GM18858 (cell line): ENCODE results near the gene ZFAND6.
"Not testable (repeated sequence)": the region's sequence is repeated elsewhere in the genome, so short reads cannot be mapped to it uniquely, and the experiment has no call there.

Source experiments
- ATAC-seq: cut with Tn5 transposase; IDR thresholded peaks from one replicate; pipeline ENCODE4 v1.9.1; 2021; ENCODE audit not compliant: unreplicated experiment

The ZFAND6 gene

DNA sequence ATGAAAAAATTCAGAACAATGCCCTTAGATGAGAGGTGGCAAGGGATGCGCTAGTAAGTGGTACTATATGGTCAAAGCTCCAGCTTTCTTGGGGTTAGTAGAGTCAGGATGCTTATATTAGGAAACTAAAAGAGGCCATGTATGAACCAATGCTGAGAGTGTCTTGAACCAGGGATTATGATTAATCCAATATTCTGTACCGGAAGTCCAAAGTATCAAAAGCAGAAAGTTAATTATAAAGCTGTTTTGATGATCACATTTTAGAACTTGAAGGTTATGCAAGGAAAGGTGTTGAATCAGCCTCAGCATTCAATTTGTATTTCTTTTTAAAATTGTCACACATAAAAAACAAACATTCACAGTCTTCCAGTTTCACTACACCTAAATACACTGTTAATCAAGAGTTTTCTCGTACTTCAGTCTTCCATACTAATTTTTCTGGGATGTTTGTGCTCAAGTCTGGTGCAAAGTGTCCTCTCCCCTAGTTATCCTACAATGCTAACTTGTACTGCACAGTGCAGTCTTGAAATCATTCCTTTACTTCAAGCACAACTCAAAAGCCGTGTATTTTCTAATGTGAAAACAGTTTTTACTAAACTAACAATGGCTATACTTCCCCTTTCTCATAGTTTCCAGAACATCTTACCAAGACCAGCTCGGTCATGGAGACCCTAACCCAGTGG is 82.6 kb downstream of the ZFAND6 start:
- no peak for ATAC-seq

GRCh38 chr15:80142646-80143045 is 83.2 kb downstream of the ZFAND6 start:
- ATAC-seq = no peak

DNA sequence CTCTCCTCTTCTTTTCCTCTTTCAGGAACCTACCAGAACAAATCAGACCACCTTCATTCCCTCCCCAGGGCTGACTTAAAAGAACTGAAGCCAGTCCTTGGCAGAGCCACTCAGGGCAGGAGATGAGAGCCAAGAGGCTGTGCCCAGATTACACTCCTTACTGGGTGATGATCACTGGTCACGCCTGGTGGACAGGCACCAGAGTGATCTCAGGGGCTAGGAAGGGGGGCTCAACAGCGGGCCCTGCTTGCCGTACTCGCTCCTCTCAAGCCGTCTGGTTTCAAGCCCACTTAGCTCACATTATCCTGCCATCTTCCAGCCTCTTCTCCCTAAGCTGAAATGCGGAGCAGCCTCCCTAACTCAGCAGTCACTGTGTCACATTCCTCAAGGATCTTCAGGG is 91.7 kb downstream of the ZFAND6 start:
- ATAC-seq = no peak

DNA sequence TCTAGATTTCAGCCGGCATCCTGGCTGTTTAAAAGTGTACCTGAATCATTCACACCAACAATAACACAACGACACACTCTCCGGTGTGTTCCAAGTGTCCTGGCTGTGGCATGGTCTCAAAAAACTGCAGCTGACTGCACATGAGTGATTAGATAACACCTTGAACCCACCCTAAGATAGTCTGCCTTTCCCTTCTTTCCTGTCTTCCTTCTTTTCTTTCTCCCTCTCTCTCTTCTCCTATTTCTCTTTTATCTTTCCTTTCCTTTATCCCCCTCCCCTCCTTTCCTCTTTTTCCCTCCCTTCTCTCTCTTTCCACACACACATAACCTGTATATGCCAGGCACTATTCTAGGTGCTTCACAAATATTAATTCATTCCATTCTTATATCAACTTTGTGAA is 92.1 kb downstream of the ZFAND6 start:
- no peak for ATAC-seq

DNA sequence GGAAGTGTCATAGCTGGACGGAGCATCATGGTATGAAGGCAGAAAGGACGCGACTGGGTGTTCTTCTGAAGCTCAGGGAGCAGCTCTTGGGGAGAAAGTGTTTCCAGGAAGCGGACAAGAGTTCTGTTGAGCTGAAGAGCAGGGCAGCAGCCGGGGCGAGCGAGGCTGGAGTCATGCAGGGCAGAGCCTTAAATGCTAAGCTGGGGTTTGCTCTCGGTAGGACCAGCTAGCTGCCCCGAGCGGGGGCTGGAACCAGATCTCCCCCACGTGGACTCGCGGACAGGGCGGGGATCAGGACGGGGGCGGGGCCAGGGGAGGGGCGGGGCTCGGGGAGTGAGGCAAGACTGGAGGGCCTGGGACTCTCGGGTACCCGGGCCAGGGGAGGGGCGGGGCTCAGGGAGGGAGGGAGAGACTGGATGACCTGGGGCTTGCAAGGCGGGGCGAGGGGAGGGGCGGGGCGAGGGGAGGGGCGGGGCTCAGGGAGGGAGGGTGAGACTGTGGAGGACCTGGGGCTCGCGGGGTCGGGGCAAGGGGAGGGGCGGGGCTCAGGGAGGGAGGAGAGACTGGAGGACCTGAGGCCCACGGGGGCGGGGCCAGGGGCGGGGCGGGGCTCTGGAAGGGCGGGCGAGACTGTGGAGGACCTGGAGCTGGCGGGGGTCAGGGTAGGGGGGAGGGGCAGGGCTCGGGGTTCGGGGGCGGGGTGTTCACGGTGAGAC is 92.9 kb downstream of the ZFAND6 start:
- ATAC-seq = no peak

- ATAC-seq = no peak
These were observed 93.7 kb downstream of the ZFAND6 start, which contains the start of gene FAH for GRCh38 chr15:80152896-80153876. FAH (plus strand) TSS chr15:80152999; CDS start chr15:80153055, 56 bp downstream.

- ATAC-seq = no peak
These were observed 94.4 kb downstream of the ZFAND6 start for GRCh38 chr15:80153900-80154299.

- no peak for ATAC-seq
These were observed 94.9 kb downstream of the ZFAND6 start for GRCh38 chr15:80154336-80154735.

DNA sequence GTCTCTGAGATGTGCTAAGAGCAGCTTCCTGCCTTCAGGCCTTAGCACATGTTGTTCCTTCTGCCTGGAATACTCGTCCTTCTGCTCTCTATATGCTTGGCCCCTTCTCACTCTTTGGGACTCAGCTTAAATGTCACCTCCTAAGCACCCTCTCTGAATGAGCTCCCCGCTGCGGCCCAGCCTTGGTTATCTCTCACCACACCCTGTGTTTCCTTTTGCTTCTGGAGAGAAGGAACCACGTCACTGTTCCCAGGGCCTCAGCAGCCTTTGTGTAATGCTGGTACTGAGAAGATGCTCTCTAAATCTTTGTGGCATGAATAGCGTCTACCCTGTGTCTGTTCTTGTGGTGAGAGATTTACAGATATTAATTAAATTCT is 95.5 kb downstream of the ZFAND6 start:
- ATAC-seq = no peak

DNA sequence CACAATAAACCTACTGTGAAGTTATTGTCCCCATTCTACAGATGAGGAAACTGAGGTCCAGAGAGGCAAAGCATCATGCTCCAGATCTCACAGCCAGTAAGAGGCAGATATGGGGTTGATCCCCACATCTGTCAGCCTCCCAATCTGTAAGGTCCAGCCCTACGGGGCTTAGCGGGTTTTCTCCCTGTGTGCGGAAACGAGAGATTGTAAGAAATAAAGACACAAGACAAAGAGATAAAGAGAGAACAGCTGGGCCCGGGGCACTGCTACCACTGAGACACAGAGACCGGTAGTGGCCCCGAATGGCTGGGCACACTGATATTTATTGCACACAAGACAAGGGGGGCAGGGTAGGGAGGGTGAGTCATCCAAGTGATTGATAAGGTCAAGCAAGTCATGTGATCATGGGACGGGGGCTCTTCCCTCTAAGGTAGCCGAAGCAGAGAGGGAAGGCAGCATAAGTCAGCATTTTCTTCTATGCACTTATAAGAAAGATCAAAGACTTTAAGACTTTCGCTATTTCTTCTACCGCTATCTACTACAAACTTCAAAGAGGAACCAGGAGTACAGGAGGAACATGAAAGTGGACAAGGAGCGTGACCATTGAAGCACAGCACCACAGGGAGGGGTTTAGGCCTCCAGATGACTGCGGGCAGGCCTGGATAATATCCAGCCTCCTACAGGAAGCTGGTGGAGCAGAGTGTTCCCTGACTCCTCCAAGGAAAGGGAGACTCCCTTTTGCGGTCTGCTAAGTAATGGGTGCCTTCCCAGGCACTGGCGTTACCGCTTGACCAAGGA is 96.1 kb downstream of the ZFAND6 start:
- ATAC-seq = not testable (repeated sequence)

DNA sequence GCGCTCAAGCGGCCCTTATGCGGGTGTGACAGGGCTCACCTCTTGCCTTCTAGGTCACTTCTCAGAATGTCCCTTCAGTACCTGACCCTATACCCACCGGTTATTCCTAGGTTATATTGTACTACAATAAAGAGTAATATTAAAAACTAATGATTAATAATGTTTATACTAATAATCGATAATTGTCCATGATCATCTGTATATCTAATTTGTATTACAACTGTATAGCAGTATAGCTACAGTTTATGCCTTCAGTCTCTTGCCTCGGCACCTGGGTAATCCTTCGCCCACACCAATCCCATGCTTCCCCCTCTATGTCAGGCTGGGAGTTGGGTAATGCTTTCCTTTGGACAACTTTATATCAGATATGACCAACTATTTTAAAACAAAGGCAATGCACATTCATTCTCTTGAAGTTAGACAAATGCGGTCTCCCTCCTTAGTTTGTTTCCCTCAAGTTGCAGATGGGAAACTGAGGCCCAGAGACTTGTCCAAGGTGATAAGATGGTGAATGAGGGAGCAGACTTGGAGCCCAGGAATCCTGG is 96.8 kb downstream of the ZFAND6 start:
- no peak for ATAC-seq

DNA sequence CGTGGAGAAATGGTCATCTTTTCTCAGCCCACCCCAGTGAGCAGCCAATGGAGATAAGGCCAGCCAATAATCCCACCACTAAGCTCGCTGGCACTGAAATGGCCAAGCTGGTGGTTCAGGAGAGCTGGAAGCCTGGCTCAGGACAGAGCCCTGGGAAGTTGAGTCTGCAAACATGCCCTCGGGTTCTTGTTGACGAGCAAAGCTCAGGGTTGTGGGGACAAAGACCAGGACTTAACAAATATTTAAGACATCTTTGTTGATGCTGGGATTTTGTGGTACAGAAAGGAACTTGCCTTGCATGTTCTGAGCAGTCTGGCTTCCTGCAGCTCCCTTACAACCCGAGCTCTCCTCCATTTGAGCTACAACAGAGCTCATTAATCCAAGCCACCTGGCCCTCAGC is 97.7 kb downstream of the ZFAND6 start:
- ATAC-seq = no peak

- ATAC-seq = no peak
These were observed 99.8 kb downstream of the ZFAND6 start for GRCh38 chr15:80159301-80159700.

- ATAC-seq = no peak
These were observed 100.5 kb downstream of the ZFAND6 start for GRCh38 chr15:80159811-80160569.

- ATAC-seq = no peak
These were observed 101.2 kb downstream of the ZFAND6 start for GRCh38 chr15:80160570-80161156.

GRCh38 chr15:80161468-80162016 is 102.1 kb downstream of the ZFAND6 start:
- no peak for ATAC-seq

DNA sequence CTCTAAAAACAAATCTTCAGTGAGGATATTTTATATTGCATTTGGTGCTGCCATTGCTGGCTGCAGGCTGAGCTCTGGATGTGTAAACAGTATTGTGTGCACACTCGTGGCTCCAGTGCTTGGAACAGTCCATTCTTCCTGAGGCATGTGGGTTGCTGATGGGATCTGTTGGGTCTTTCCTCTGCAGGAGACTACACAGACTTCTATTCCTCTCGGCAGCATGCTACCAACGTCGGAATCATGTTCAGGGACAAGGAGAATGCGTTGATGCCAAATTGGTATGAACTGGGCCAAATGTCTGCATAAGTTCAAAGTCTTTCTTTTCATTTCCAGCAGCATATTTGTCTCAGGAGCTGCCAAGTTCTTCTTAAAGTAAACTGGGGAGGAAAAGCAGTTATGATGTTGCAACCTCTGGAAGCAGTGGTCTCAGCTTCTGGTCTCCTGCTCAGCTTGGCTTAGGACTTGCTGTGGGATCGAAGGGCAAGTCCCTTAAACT is 102.6 kb downstream of the ZFAND6 start:
- no peak for ATAC-seq

- ATAC-seq = no peak
These were observed 103.7 kb downstream of the ZFAND6 start for GRCh38 chr15:80163217-80163616.

DNA sequence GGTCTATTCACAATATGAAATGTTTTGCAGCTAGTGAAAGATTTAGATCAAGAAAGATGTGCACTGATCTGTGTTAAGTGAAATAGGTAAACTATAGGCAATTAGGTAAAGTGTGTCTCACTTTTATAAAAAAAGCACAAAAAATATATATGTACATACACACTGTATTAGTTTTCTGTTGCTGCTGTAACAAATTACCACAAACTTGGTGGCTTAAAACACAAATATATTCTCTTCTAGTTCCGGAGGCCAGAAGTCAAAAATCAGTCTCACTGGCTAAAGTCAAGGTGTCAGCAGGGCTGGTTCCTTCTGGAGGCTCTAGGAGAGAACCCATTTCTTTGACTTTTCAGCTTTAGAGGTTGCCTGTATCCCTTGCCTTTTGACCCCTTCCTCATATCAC is 104.4 kb downstream of the ZFAND6 start:
- no peak for ATAC-seq
